SW480 (cell line): ENCODE results near the gene GRK3.
A peak's percentile ranks its signal among the peaks of the same experiment; 100 is the strongest.

Experiments used
- DNase-seq: peaks from one replicate; pipeline ENCODE4 v3.0.0-alpha.2; 2016; ENCODE audit warnings: low spot score

GRK3 gene

GRCh38 chr22:25736378-25737011 is 172.0 kb downstream of the GRK3 start:
- no peak for DNase-seq

GRCh38 chr22:25739659-25740344 is 175.3 kb downstream of the GRK3 start:
- no peak for DNase-seq

GRCh38 chr22:25741692-25742626 is 177.5 kb downstream of the GRK3 start, which contains the start of gene MYO18B:
Gene MYO18B, plus strand, starts transcription at chr22:25742188. Its CDS starts 18,905 bp downstream, at chr22:25761093.
- DNase-seq: no peak

- DNase-seq: no peak
Observed at GRCh38 chr22:25742918-25743708, 178.6 kb downstream of the GRK3 start.

- DNase-seq: no peak
Observed at GRCh38 chr22:25744694-25745093, 180.2 kb downstream of the GRK3 start.

- DNase-seq: no peak
Observed at GRCh38 chr22:25745341-25746011, 181.0 kb downstream of the GRK3 start.

- no peak for DNase-seq
Observed at GRCh38 chr22:25746012-25746373, 181.5 kb downstream of the GRK3 start.

- DNase-seq: peak; percentile 56
Observed at GRCh38 chr22:25747245-25747944, 182.9 kb downstream of the GRK3 start.

GRCh38 chr22:25748140-25748539 is 183.7 kb downstream of the GRK3 start:
- DNase-seq: no peak

- DNase-seq: no peak
Observed at GRCh38 chr22:25748704-25749103, 184.2 kb downstream of the GRK3 start.

- DNase-seq: no peak
Observed at GRCh38 chr22:25749420-25750169, 185.1 kb downstream of the GRK3 start.

GRCh38 chr22:25750569-25751173 is 186.2 kb downstream of the GRK3 start:
- DNase-seq: no peak

GRCh38 chr22:25751174-25751581 is 186.7 kb downstream of the GRK3 start:
- DNase-seq: no peak

GRCh38 chr22:25752615-25753214 is 188.2 kb downstream of the GRK3 start:
- no peak for DNase-seq

GRCh38 chr22:25753252-25753651 is 188.8 kb downstream of the GRK3 start:
- DNase-seq: no peak

- DNase-seq: no peak
Observed at GRCh38 chr22:25754527-25755202, 190.2 kb downstream of the GRK3 start.

- DNase-seq: no peak
Observed at GRCh38 chr22:25757686-25758085, 193.2 kb downstream of the GRK3 start.

- no peak for DNase-seq
Observed at GRCh38 chr22:25758316-25758715, 193.8 kb downstream of the GRK3 start.
